RPMI7951 (cell line): ENCODE results near the gene ARFIP2. TPM values are rescaled to one million over a fixed set of nuclear protein-coding genes. Genes with fewer than 3 reads are reported as not detected.
"Not testable (repeated sequence)": the region's sequence is repeated elsewhere in the genome, so short reads cannot be mapped to it uniquely, and the experiment has no call there.

Experiments used
- DNase-seq: peaks from one replicate; pipeline ENCODE4 v3.0.0-alpha.2; 2012; ENCODE audit warnings: low read depth
- total RNA-seq: library from RNA; depleted of rRNA; stranded (reverse); fragments of >200 nt; shearing (Covaris generic); gene quantifications from 2 replicates; pipeline ENCODE4 v1.2.3, GENCODE V29; 2014; rRNA removed

Gene ARFIP2, protein sequence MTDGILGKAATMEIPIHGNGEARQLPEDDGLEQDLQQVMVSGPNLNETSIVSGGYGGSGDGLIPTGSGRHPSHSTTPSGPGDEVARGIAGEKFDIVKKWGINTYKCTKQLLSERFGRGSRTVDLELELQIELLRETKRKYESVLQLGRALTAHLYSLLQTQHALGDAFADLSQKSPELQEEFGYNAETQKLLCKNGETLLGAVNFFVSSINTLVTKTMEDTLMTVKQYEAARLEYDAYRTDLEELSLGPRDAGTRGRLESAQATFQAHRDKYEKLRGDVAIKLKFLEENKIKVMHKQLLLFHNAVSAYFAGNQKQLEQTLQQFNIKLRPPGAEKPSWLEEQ
- 52.5 and 54.5 TPM in 2 replicates for total RNA-seq

DNA sequence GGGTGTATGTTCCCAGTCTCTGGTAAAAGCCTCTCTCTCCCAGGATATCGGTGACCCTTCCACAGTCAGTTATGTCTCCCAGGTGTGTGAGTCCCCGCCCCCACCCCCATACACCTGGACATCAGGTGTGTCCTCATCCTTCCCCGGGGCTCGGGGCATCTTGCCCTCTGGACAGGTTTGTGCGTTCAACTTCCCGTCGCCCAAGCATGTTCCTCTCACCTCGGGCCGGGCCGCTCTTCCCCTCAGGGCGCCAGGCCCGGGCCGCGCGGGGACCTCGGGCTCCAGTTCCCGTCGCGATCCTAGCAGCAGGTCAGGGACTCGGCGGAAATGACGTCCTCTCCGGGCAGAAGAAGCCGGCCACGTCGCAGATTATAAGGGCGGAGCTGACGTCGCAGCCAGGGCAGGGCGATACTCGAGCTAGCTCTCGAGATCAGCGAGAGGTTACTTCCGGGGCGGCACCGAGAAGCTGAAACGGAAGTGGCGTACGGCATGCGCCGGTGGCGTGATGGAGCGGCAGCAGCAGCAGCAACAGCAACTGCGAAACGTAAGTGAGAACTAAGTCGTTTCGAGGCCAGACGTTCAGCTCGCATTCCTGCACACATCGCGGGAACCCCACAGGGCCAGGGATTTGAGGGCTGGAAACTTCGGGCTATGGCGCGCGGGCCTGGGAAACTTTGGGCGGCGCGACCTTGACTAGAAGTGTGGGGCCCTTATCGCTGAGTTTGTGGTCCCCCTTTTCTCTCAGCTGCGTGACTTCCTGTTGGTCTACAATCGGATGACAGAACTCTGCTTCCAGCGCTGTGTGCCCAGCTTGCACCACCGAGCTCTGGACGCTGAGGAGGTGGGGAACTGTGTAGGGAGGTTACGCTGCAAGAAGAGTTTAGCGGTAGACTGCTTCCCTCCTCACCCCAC is at the start of gene ARFIP2, which contains the start of gene TIMM10B:
Gene ARFIP2 (minus strand): TSS at position 320 of the 912 bp plus-strand sequence. CDS start 910 bp downstream, outside the sequence.
Gene TIMM10B (plus strand): TSS at position 490 of the 912 bp plus-strand sequence. CDS start 16 bp downstream, at position 506.
- DNase-seq = peak; percentile 96

DNA sequence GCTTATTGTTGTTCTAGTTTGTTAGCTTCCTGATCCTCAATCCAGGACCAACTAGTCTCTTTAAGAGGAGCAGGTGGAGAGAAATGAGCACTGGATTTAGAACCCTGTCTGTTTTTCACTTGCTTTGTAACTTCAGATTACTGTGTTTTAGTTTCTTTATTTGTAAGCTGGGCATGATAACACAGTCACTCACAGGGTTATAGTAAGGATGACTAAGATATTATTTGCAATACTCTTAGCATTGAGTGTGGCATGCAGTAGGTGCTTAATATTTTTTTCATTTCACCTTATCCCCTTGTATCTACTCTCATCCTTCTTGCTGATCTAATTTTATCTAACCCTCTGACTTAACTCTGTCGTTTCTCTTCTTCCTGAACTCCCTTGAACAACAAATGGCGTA is 49.7 kb upstream of the ARFIP2 start:
- no peak for DNase-seq

GRCh38 chr11:6529266-6529665 is 48.1 kb upstream of the ARFIP2 start:
- DNase-seq = no peak

- no peak for DNase-seq
Observed at GRCh38 chr11:6526411-6527135, 45.4 kb upstream of the ARFIP2 start.

DNA sequence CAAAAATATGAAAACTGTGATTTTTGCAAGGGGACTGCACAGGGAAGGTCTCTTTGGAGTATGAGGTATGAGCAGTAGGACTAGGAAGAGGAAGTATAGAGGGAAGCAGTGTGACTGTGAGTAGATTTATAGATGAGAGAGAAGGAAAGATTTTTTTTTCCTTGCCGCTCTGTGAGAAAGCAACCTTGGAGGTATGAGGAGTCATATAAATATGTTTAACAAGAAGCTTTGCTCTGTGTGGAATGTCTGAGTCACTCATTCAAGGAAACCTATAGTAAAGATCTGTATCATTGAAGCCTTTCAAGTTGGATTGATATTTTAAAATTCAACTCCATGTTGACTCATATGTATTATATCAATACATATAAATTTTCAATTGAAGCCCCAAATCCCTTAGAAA is 42.1 kb upstream of the ARFIP2 start:
- DNase-seq = peak; percentile 21

GRCh38 chr11:6521946-6522345 is 40.8 kb upstream of the ARFIP2 start:
- not testable (repeated sequence) for DNase-seq

- no peak for DNase-seq
Observed at GRCh38 chr11:6520265-6520664, 39.1 kb upstream of the ARFIP2 start.

DNA sequence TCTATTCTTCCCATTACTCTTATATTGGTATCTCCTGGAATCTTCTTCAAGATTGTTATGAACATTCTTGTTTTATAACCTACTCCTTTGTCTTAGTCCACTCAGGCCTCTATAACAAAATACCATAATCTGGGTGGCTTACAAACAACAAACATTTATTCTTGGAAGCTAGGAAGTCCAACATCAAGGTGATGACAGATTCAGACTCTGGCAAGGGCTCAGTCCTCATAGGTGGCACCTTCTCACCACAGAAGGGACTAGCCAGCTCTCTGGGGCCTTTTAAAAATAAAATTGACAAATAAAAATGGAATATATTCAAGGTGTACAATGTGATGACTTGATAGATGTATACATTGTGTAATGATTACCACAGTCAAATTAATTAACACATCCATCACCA is 35.7 kb upstream of the ARFIP2 start:
- no peak for DNase-seq

DNA sequence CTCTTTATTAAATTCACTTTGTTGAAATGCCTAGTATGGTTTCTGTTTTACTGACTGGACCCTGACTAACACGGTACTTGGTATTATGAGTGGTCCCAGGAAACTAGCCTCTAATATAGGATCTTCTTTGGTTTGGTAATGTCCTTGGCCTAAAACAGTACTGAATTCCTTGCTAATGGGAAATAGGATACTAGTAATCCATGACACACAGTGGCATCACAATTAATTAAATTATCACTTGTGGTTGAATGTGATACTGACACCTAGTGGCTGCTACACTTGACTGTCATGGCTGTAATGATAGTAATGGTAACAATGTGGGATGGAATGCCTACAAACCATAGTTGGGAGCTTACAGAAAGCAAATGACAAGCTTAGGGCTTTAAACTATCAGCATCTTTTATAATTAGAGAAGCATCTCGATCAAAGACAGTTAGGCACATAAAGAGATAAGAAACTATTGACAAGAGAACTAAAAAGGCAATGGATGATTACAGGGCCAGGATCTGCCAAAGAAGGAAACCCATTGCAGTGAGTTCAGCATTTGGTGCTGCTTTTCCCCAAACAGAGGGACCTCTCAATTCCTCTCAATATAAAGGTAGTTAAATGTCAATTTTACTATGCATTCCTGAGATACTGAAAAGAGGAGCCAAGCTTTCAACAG is 24.6 kb upstream of the ARFIP2 start:
- peak; percentile 68 for DNase-seq

DNA sequence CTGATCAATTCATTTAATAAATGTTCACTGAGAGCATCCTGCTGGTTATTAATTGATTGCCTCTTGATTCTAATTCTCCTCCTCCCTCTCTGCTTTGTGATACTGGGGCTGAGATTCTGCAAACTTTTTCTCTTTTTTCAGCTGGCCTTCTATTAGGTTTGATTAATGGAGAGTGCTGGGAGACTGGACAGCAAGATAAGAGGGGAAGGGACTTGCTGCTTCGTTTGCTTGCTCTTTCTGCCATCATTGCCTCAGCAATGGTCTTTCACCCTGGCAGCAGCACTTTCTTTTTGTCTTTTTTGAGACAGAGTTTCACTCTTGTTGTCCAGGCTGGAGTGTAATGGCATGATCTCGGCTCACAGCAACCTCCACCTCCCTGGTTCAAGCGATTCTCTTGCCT is 23.0 kb upstream of the ARFIP2 start:
- DNase-seq = no peak

DNA sequence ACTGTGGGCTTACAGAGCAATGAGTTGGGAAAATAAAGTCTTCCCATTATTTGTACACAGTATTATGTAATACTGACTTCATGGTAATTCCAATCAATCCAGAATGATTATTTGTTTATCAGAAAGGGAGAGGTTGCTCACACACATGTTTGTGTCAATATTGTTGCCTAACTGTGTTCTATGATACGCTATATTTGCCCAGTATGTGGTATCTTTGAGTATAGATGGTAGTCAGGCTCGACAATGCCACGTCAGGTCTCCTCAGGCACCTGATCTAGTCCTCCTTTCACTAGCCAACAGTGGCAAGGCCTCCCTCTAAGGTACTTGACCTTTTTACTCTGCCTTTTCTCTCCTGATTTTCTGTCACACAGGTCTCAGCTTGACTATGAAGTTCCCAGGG is 21.3 kb upstream of the ARFIP2 start:
- DNase-seq = no peak

DNA sequence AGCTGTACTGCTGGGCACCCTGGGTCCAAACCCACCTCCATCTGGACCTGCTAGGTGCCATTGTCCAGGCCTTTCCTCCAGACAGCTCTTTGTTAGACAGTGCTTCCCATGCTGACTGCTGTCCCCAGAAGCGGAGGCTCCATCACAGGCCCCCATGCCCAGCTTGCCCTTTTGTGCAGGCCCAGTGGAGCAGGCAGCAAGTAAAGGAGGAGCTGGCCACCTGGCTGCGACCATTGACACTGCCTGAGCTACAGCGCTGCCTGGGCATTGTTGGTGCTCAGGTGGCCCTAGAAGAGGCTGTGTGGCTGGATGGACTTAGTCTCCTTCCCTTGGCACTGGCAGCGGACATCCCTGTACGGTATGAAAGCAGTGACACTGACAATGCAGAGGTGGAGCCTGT is 17.4 kb upstream of the ARFIP2 start:
- no peak for DNase-seq

DNA sequence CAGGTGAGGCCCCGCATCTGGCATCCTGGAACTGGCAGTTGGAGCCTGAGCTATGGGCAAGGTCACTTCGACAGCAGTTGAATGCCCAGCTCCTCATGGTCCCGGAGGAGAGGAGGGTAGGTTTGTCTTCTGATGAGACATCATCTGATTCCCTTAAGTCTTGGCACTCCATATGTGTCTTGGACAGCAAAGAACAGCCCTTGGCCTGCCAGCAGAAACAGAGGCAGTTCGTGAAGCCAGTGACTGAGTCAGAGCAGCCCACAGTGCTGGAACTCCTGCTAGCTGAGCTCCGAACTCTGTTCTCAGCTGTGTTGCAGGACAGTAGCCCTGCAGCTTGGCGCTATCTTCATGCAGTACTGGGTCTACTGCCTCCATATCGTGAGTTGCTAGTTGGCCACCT is 17.0 kb upstream of the ARFIP2 start:
- DNase-seq = no peak

DNA sequence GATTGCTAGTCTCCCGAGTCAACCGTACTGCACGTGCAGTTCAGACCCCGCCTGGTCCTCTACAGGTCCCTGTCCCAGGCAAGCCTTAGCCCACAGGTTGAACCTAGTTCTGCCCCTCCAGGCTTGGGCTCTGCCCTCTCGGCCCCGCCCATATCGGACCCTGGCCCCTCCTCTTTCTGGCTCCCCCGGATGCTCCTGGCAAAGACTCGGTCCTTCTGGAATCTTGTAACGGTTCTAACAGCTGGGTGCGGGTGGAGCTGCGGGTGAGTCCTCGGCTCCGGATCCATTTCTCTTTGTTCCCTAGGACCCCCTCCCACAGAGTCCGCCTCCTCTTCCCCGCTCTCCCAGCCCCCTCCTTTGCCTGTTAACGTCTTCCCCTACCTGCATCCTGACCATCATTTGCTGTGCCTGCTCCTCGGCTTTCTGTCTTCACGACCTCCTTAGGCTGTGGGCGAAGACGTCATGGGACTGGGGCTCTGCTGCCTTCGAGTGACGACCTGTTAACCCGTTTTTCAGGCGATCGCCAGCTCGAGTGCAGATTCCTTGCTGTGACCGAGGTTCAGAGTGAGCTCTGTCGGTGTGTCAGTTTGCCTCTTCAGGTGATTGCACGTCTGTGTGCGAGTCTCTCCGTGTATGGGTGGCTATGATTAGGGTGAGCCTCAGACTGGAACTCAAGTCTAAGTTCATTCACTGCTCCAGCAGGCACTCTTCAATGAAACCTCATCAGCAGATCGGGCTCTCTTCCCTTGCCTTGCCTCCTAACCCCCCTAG is 16.1 kb upstream of the ARFIP2 start, which contains the start of gene DNHD1:
Gene DNHD1 (plus strand): TSS at position 212 of the 771 bp plus-strand sequence. CDS start 936 bp downstream, outside the sequence.
- DNase-seq = no peak

DNA sequence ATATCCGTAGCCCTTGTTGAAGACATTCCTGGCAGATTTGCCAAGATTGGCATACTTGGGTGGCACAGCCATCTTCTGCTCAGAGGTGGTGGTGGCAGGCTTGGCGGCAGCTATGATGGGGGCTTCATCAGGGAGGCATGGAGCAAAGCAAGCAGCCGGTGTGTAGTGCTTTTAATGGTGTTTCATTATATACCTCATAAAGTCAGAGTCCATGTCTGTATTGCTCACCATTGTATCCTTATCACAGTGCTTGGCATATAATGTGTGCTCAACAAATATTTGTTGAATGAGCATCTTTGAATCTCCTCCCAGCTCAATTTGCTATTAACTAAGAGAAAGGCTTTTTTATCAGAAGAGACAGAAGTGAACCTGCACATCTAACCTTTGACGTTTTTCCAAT is 8.2 kb upstream of the ARFIP2 start:
- no peak for DNase-seq

- no peak for DNase-seq
Observed at GRCh38 chr11:6488821-6489220, 7.7 kb upstream of the ARFIP2 start.

DNA sequence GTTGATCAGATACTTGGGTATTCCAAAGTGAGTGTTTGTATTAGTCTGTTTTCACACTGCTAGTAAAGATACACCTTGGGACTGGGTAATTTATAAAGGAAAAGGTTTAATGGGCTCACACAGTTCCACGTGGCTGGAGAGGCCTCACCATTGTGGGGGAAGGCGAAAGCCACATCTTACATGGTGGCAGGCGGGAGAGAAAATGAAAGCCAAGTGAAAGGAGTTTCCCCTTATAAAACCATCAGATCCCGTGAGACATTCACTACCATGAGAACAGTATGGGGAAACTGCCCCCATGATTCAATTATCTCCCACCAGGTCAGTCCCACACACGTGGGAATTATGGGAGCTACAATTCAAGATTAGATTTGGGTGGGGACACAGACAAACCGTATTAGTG is 7.2 kb upstream of the ARFIP2 start:
- no peak for DNase-seq

DNA sequence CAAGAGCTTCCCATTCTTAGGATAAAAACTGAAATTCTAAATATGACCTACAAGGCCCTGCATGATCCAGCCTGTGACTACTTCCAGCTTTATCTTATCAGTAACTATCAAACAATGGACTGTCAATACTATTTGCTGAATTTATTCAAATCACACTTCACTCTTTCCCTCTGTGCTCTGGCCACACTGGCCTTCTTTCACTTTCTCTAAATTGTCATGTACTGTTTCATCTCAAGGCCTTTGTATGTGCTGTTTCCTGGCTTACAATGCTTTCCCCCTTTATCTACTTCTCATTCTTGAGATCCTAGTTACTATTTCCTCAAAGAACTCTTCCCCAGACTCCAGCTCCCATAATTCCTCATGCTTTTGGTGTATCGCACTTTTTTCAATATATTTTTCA is 5.8 kb upstream of the ARFIP2 start:
- DNase-seq = no peak

GRCh38 chr11:6486256-6486655 is 5.1 kb upstream of the ARFIP2 start:
- no peak for DNase-seq

GRCh38 chr11:6485661-6486060 is 4.5 kb upstream of the ARFIP2 start:
- DNase-seq = no peak

GRCh38 chr11:6483015-6483414 is 1.9 kb upstream of the ARFIP2 start:
- no peak for DNase-seq
